ENCODE results near the gene BACE1. TPM values are rescaled to one million over a fixed set of nuclear protein-coding genes. Genes with fewer than 3 reads are reported as not detected.

Gene BACE1
- total and polyA plus RNA-seq, 10 donors = 2.1 to 31.7 (median 18.8) TPM

- Histone ChIP-seq H3K27ac (peak overlapping the region in 5 of 8 donors; percentile 21 to 66 (median 34)), H3K4me1 (peaks cover 16 to 48% (median 37%) of the 10 kb centered on the region in 6 donors), H3K4me3 (peak overlapping the region in 1 of 8 donors; percentile 11), H3K27me3 (replicated peaks in 1 of 7) (peaks cover 0 to 38% (median 7%) of the 10 kb centered on the region in 7 donors), H3K36me3 (no peaks in the 10 kb centered on the region), H3K9me3 (no peaks in the 10 kb centered on the region)
- TF ChIP-seq POLR2A (IDR thresholded peaks at IDR 0.05) (no peak), CTCF (IDR thresholded peaks at IDR 0.05 in 8 of 11, conservative IDR thresholded peaks at IDR 0.05 in 3 of 11) (no peak), POLR2AphosphoS5 (IDR thresholded peaks at IDR 0.05) (no peak)
- 40 to 71% (median 56%) methylated on average over 5 of the region's 5 CpGs for WGBS, 5 donors
- intact Hi-C loops (cut with DNase I; ENCODE audit: low total_unique reads) = no loop called here
- peak; percentile 14 for DNase-seq
Measured at GRCh38 chr11:117313091-117313490, 3.0 kb downstream of the BACE1 start.

- 90 to 93% (median 91%) methylated on average over 7 of the region's 7 CpGs for WGBS, 5 donors
- DNase-seq = peak; percentile 12
- peaks cover 0 to 5% (median 0%) of the 10 kb centered on the region in 7 donors for H3K27me3 ChIP-seq (replicated peaks in 1 of 7)
- H3K36me3 ChIP-seq = no peaks in the 10 kb centered on the region
- intact Hi-C loops (cut with DNase I; ENCODE audit: low total_unique reads) = no loop called here
- H3K9me3 ChIP-seq = no peaks in the 10 kb centered on the region
- peaks cover 9 to 21% (median 14%) of the 10 kb centered on the region in 6 donors for H3K4me1 ChIP-seq
- H3K27ac ChIP-seq = no peak overlapping the region
- no peak for TF ChIP-seq CTCF (IDR thresholded peaks at IDR 0.05 in 8 of 11, conservative IDR thresholded peaks at IDR 0.05 in 3 of 11)
- H3K4me3 ChIP-seq = no peak overlapping the region
Measured at GRCh38 chr11:117309310-117309709, 6.7 kb downstream of the BACE1 start.

GRCh38 chr11:117305145-117305544 is 10.9 kb downstream of the BACE1 start:
- H3K4me3 ChIP-seq = no peak overlapping the region
- intact Hi-C loops (cut with DNase I; ENCODE audit: low total_unique reads) = no loop called here
- H3K36me3 ChIP-seq = no peaks in the 10 kb centered on the region
- H3K4me1 ChIP-seq = peaks cover 0 to 11% (median 4%) of the 10 kb centered on the region in 6 donors
- TF ChIP-seq POLR2AphosphoS5 (IDR thresholded peaks at IDR 0.05) = no peak
- no peak for TF ChIP-seq POLR2A (IDR thresholded peaks at IDR 0.05)
- no peak for TF ChIP-seq CTCF (IDR thresholded peaks at IDR 0.05 in 8 of 11, conservative IDR thresholded peaks at IDR 0.05 in 3 of 11)
- no peak overlapping the region for H3K27ac ChIP-seq
- H3K27me3 ChIP-seq (replicated peaks in 1 of 7) = no peaks in the 10 kb centered on the region
- H3K9me3 ChIP-seq = no peaks in the 10 kb centered on the region
- 94 to 100% (median 97%) methylated on average over 3 of the region's 3 CpGs for WGBS, 5 donors
- DNase-seq = no peak

- intact Hi-C loops (cut with DNase I; ENCODE audit: low total_unique reads) = no loop called here
- WGBS, 5 donors = 65 to 79% (median 70%) methylated on average over 5 of the region's 5 CpGs
- Histone ChIP-seq H3K4me3 (no peak overlapping the region), H3K27me3 (replicated peaks in 1 of 7) (no peaks in the 10 kb centered on the region), H3K27ac (no peak overlapping the region), H3K9me3 (no peaks in the 10 kb centered on the region), H3K4me1 (peaks cover 0 to 25% (median 9%) of the 10 kb centered on the region in 6 donors), H3K36me3 (no peaks in the 10 kb centered on the region)
- no peak for TF ChIP-seq CTCF (IDR thresholded peaks at IDR 0.05 in 8 of 11, conservative IDR thresholded peaks at IDR 0.05 in 3 of 11)
- no peak for TF ChIP-seq POLR2A (IDR thresholded peaks at IDR 0.05)
- no peak for TF ChIP-seq POLR2AphosphoS5 (IDR thresholded peaks at IDR 0.05)
- DNase-seq = no peak
Measured at GRCh38 chr11:117303646-117304315, 12.3 kb downstream of the BACE1 start.
